NCI-H345 treated with DMSO at 0.1 percent for 48 hours (cell line): Measurements from ENCODE around the gene SH3GLB1.
"Not testable (repeated sequence)": the region's sequence is repeated elsewhere in the genome, so short reads cannot be mapped to it uniquely, and the experiment has no call there.

Source experiments
- DNase-seq: peaks from one replicate; lab custom pipeline; 2025; ENCODE audit not compliant: unreplicated experiment; lab: John Stamatoyannopoulos, UW

Gene SH3GLB1

GRCh38 chr1:86704458-86704971, at the start of gene SH3GLB1:
TSS of gene SH3GLB1 (plus strand) at chr1:86704576. CDS start at chr1:86704900, 324 bp downstream.
- peak; percentile 84 for DNase-seq

GRCh38 chr1:86658381-86658780, 46.0 kb upstream of the SH3GLB1 start:
- DNase-seq = not testable (repeated sequence)

- no peak for DNase-seq
Measured at GRCh38 chr1:86666368-86666767, 38.0 kb upstream of the SH3GLB1 start.

GRCh38 chr1:86687595-86687994, 16.8 kb upstream of the SH3GLB1 start:
- no peak for DNase-seq

GRCh38 chr1:86692641-86693040, 11.7 kb upstream of the SH3GLB1 start:
- no peak for DNase-seq

- no peak for DNase-seq
Measured at GRCh38 chr1:86695400-86695799, 9.0 kb upstream of the SH3GLB1 start.

GRCh38 chr1:86696522-86696921, 7.9 kb upstream of the SH3GLB1 start:
- DNase-seq = no peak

- no peak for DNase-seq
Measured at GRCh38 chr1:86699186-86699585, 5.2 kb upstream of the SH3GLB1 start.

GRCh38 chr1:86701731-86702130, 2.6 kb upstream of the SH3GLB1 start:
- DNase-seq = no peak

- not testable (repeated sequence) for DNase-seq
Measured at GRCh38 chr1:86702954-86703494, 1.4 kb upstream of the SH3GLB1 start.

GRCh38 chr1:86703696-86704457, 499 bp upstream of the SH3GLB1 start:
- DNase-seq = peak; percentile 77

- DNase-seq = no peak
Measured at GRCh38 chr1:86704972-86705664, 742 bp downstream of the SH3GLB1 start.

- DNase-seq = no peak
Measured at GRCh38 chr1:86705665-86705985, 1.2 kb downstream of the SH3GLB1 start.

- no peak for DNase-seq
Measured at GRCh38 chr1:86706018-86706635, 1.8 kb downstream of the SH3GLB1 start.

- DNase-seq = no peak
Measured at GRCh38 chr1:86708920-86709319, 4.5 kb downstream of the SH3GLB1 start.

- no peak for DNase-seq
Measured at GRCh38 chr1:86712088-86712860, 7.9 kb downstream of the SH3GLB1 start.

- no peak for DNase-seq
Measured at GRCh38 chr1:86713477-86713876, 9.1 kb downstream of the SH3GLB1 start.

- DNase-seq = no peak
Measured at GRCh38 chr1:86714159-86714558, 9.8 kb downstream of the SH3GLB1 start.

GRCh38 chr1:86714561-86715244, 10.3 kb downstream of the SH3GLB1 start:
- DNase-seq = no peak

GRCh38 chr1:86718786-86719185, 14.4 kb downstream of the SH3GLB1 start:
- no peak for DNase-seq
